GM04504 (cell line): ENCODE measurements around the gene CDYL2.

Experiments used
- DNase-seq: peaks from one replicate; pipeline ENCODE4 v3.0.0-alpha.2; 2012; ENCODE audit warnings: low read depth

Gene CDYL2

GRCh38 chr16:80592273-80592672 is 212.1 kb downstream of the CDYL2 start:
- DNase-seq, result no peak

DNA sequence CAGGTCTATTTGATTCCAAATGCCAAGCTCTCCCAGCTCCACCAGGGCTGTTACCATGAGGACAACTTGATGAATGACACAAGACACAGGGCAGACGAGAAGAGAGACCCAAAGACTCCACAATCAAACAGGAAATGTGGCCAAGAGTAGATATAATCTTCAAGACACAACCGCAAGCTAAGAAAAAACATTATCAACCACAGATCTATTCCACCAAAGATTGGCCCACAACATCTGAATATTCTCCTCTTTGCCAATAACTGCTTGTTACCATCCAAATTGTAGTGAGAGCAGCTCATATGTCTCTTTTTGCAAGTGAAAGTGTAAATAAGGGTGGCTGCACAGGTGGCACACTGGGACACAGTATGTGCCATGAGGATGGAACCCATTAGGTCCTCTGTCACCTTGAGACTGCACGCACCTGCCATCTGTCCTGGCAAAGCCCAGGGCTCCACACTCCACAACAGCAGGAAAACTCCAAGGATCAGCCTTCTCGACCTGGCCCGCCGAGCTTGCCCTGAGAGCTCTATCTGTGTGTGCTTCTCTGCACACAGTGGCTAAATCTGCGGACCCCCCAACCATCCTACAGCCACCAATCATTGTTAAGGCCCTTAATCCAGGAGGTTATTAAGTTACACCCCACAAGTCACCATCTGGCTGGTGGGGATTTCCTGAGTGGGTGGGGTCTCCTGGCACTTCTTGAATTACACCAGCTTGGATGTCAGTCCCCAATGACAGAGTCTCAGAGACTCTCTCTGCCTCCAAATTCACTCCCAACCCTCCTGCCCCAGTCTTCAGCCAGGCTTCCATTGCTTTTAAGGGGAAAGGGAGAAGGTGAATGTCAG is 213.1 kb downstream of the CDYL2 start:
- no peak for DNase-seq

DNA sequence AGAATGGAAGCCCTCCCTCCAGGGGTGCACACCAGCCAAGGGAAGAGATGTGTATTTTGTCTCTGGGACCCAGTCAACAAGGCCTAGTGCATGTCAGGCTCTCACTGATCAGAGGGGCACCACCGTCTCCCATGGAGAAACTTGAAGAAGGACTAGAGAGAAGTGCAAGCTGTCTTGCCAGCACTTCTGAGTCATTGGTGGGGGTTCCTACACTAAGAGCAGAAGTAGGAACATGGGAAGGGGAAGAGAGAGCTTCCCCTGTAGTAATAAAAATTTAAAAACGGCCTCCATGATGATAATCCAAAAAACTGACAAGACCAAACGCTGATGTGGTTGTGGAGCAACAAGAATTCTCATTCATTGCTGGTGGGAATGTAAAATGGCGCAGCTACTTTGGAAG is 217.3 kb downstream of the CDYL2 start:
- no peak for DNase-seq

GRCh38 chr16:80586476-80586875 is 217.9 kb downstream of the CDYL2 start:
- no peak for DNase-seq

DNA sequence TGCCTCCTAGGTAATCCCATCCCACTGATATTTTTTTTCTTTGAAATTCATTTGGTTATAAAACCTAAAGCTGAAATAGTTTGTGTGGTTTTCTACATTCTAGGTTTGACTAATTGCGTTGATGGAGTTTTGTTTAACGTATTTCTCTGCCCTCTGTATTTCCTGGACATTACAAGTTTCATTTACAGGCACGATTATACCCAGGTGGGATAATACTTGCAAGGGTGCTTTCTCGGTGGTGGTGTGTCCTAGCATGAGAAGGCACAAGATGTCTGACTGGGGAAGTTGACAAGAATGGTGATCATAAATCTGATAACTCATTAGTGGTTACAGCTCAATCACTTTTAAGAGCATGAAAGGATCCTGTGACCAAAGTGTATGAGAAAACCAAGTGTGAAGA is 218.6 kb downstream of the CDYL2 start:
- DNase-seq, result no peak

DNA sequence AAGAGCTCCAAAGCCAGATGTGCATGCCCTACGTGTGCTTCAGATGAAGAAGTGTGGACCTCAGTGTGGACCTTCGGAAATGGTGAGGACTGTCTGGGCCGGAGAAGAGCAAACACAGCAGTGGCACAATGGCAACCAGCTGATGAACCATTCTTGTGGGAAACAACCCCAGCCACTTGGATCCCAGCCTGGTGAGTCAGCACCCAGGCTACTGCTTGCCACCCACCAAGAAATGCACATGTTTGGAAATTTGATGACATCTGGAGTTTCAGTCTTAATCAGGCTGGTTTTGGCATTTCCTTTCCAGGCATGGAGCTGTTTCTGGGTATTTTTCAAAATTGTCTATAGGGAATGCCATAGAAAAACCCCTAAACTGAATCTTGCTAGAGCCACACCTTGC is 220.9 kb downstream of the CDYL2 start:
- peak; percentile 58 for DNase-seq

GRCh38 chr16:80580109-80580832 is 224.1 kb downstream of the CDYL2 start:
- DNase-seq, result no peak

DNA sequence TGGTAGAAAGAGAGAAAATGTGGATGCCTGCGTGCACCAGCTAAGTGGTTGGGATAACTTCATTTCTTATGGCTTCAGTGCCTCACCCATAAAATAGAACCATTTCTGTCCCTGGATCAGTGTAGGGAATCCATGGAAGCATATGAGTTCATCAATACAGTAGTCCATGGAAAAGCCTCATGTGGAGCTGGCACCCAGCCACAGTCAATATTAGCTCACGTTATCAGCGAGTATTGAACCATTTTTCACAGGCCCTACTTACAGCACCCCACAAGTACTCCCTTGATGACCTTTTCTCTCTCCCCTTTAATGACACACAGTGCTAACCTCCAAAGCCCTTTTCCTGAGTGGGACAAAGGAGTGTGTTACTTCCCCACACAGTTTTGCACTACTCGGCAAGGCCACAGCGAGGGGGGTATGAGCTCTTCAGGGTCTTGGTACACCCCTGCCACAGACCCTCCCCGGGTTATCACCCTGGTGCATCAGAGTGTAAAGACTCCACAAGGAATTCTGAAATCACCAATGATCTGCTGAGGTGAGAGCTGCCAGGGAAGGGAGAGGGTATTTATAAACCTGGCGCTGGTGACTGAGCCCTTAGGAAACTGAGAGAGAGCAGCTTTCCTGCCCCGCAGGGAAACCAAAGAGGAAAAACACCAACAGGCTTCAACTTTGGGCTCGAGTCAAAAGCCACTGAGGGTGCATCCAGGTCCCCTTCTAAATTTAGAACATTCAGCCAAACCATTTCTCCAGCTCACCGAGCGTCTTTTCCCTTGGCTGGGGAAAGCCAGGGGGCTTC is 226.7 kb downstream of the CDYL2 start:
- DNase-seq, result no peak

- DNase-seq, result no peak
Measured at GRCh38 chr16:80576343-80576912, 228.0 kb downstream of the CDYL2 start.

GRCh38 chr16:80573700-80574120 is 230.7 kb downstream of the CDYL2 start:
- no peak for DNase-seq

- DNase-seq, result no peak
Measured at GRCh38 chr16:80570106-80570478, 234.3 kb downstream of the CDYL2 start.

GRCh38 chr16:80569440-80570105 is 234.8 kb downstream of the CDYL2 start:
- no peak for DNase-seq

GRCh38 chr16:80564394-80564793 is 240.0 kb downstream of the CDYL2 start:
- no peak for DNase-seq

DNA sequence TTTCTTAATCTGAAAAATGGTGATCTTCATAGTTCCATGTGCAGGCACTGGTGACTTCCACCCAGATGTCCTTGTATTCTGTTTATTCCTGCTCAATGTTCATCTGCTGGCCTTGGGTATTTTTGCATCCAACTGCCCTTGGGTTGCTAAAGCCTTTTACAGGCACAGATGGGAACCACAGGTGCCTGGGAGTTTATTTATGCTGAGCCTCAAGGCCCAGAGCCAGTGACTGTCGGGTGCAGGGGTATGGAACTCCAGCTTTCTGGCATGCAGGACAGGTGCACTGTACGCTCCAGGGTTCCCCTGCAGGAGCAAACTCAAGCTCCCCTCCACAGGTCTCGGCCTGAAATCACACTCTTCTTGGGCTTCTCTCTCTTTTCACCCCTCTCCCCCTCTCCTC is 241.3 kb downstream of the CDYL2 start:
- no peak for DNase-seq

- no peak for DNase-seq
Measured at GRCh38 chr16:80559369-80559768, 245.0 kb downstream of the CDYL2 start.

- no peak for DNase-seq
Measured at GRCh38 chr16:80557037-80557436, 247.4 kb downstream of the CDYL2 start.

GRCh38 chr16:80556481-80556880 is 247.9 kb downstream of the CDYL2 start:
- no peak for DNase-seq

DNA sequence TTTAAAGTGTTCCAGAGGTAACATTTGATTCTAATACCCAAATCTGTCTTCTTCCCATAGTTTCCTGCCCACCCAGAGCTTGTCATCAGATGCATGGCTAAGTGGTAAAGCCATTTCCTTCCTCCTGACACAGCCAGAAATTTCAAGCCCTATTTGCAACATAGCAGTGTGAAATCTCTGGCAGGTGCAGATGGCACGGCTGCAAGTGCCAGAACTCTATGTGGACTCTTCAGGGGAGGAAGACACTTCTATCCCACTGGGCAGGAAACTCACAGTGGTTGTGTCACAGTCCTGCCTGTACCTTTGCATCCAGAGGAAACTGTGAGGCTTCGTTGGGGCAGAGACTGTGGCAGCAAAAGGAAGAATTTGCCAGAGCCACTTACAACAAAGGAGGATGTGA is 250.4 kb downstream of the CDYL2 start:
- no peak for DNase-seq

GRCh38 chr16:80552277-80552676 is 252.1 kb downstream of the CDYL2 start:
- no peak for DNase-seq
